Endothelial cell of umbilical vein (primary cell): ENCODE data around the gene CGB3.
"Not testable (repeated sequence)": the region's sequence is repeated elsewhere in the genome, so short reads cannot be mapped to it uniquely, and the experiment has no call there.

ENCODE experiments used
- CTCF ChIP-seq, 2 donors: IDR thresholded peaks; 1 replicate in 1 of 2; 2 replicates in 1 of 2; pipeline ENCODE4 v1.5.1; 2011; ENCODE audit warnings: low read length in 2 of 2, mild to moderate bottlenecking in 2 of 2, moderate library complexity in 2 of 2, control low read depth in 1 of 2, inconsistent platforms in 1 of 2, low read depth in 1 of 2; ENCODE audit not compliant: insufficient read depth in 1 of 2; ENCODE audit errors: extremely low read depth in 1 of 2
- EZH2 ChIP-seq: IDR thresholded peaks from 2 replicates; pipeline ENCODE4 v1.6.1; 2012; ENCODE audit warnings: borderline replicate concordance, low read depth, mild to moderate bottlenecking, moderate library complexity, low read length, inconsistent platforms; ENCODE audit not compliant: severe bottlenecking
- MAX ChIP-seq: IDR thresholded peaks from 2 replicates; pipeline ENCODE4 v1.6.1; 2011; ENCODE audit not compliant: insufficient read depth, insufficient read length
- POLR2A ChIP-seq: IDR thresholded peaks from 2 replicates; pipeline ENCODE4 v1.6.1; 2012; ENCODE audit warnings: low read depth, mild to moderate bottlenecking, control low read depth, low read length
- POLR2AphosphoS5 ChIP-seq: IDR thresholded peaks from 2 replicates; pipeline ENCODE4 v1.6.1; 2012; ENCODE audit warnings: low read depth, mild to moderate bottlenecking, control low read depth, low read length, moderate library complexity; ENCODE audit not compliant: insufficient read depth

- not testable (repeated sequence) for TF ChIP-seq POLR2A; CTCF (IDR thresholded peaks at IDR 0.05; ENCODE audit: extremely low read depth in 1 of 2, insufficient read depth in 1 of 2, low read depth in 1 of 2, low read length in 2 of 2); POLR2AphosphoS5; EZH2; MAX
Measured at GRCh38 chr19:49049011-49049410, 24.9 kb upstream of the CGB3 start, which contains the start of gene CGB8.
